Stimulated activated effector memory CD8-positive, alpha-beta T cell treated with anti-CD3 and anti-CD28 coated beads, Interleukin-12 subunit alpha, Interleukin-12 subunit beta, amount 100 ng/mL, for 72 hours (primary cell): ENCODE results near the gene COQ5.
A peak's percentile ranks its signal among the peaks of the same experiment; 100 is the strongest.
"Not testable (repeated sequence)": the region's sequence is repeated elsewhere in the genome, so short reads cannot be mapped to it uniquely, and the experiment has no call there.

Experiments
- ATAC-seq: fragments of 150-1000 bp; cut with Tn5 transposase; 2 replicates; pipeline ENCODE4 v1.10.0; 2021
- DNase-seq, 2 donors: peaks; one replicate each; pipeline ENCODE4 v3.0.0; 2021 to 2022; ENCODE audit warnings: low spot score in 2 of 2
- H3K27ac Mint-ChIP-seq: one replicate; pipeline ENCODE4 v1.8.0; 2022; ENCODE audit warnings: mild to moderate bottlenecking, mixed read lengths
- H3K36me3 Mint-ChIP-seq: one replicate; pipeline ENCODE4 v1.8.0; 2022; ENCODE audit warnings: mild to moderate bottlenecking, mixed read lengths
- H3K4me1 Mint-ChIP-seq: one replicate; pipeline ENCODE4 v1.8.0; 2022; ENCODE audit warnings: mixed read lengths
- H3K4me3 Mint-ChIP-seq: one replicate; pipeline ENCODE4 v1.8.0; 2022; ENCODE audit warnings: mild to moderate bottlenecking, mixed read lengths
- H3K9me3 Mint-ChIP-seq: one replicate; pipeline ENCODE4 v1.8.0; 2022; ENCODE audit warnings: mixed read lengths

Gene COQ5

GRCh38 chr12:120536064-120536791, 7.3 kb upstream of the COQ5 start:
- Mint-ChIP-seq H3K27ac (peak overlapping the region; percentile 98), H3K36me3 (peaks cover 45% of the 10 kb centered on the region), H3K4me1 (peaks cover 47% of the 10 kb centered on the region), H3K4me3 (peak overlapping the region; percentile 88), H3K9me3 (no peaks in the 10 kb centered on the region)
- ATAC-seq (no peak), DNase-seq (no peak)

- H3K4me1 Mint-ChIP-seq: peaks cover 40% of the 10 kb centered on the region
- no peaks in the 10 kb centered on the region for H3K9me3 Mint-ChIP-seq
Observed at GRCh38 chr12:120534703-120535655, 6.0 kb upstream of the COQ5 start.

GRCh38 chr12:120534203-120534702, 5.3 kb upstream of the COQ5 start, which contains the start of gene RNF10:
Gene RNF10, plus strand, starts transcription at chr12:120534356. Its CDS starts 456 bp downstream, at chr12:120534812.
- peak; percentile 85 for ATAC-seq
- no peaks in the 10 kb centered on the region for H3K9me3 Mint-ChIP-seq
- peaks cover 41% of the 10 kb centered on the region for H3K4me1 Mint-ChIP-seq
- H3K4me3 Mint-ChIP-seq: peak within 1 kb of the TSS; percentile 88
- peaks cover 45% of the 10 kb centered on the region for H3K36me3 Mint-ChIP-seq
- DNase-seq: peak; percentile 53 to 86
- H3K27ac Mint-ChIP-seq: peak within 1 kb of the TSS; percentile 98

More at GRCh38 chr12:120534703-120535655, 6.0 kb upstream of the COQ5 start:
- peak; percentile 71 for ATAC-seq
- DNase-seq: peak; percentile 41 to 75
- Mint-ChIP-seq H3K27ac (peak overlapping the region; percentile 98), H3K36me3 (peaks cover 45% of the 10 kb centered on the region), H3K4me3 (peak overlapping the region; percentile 88)

- Mint-ChIP-seq H3K36me3 (peaks cover 44% of the 10 kb centered on the region), H3K27ac (no peak overlapping the region), H3K4me3 (no peak overlapping the region), H3K4me1 (peaks cover 32% of the 10 kb centered on the region), H3K9me3 (no peaks in the 10 kb centered on the region)
- ATAC-seq (no peak), DNase-seq (no peak)
Observed at GRCh38 chr12:120532701-120533238, 3.8 kb upstream of the COQ5 start.

GRCh38 chr12:120530418-120530761, 1.4 kb upstream of the COQ5 start:
- DNase-seq, ATAC-seq, H3K9me3 Mint-ChIP-seq, H3K27ac Mint-ChIP-seq: not testable (repeated sequence)
- Mint-ChIP-seq H3K4me1 (peaks cover 18% of the 10 kb centered on the region), H3K4me3 (peak overlapping the region; percentile 100), H3K36me3 (peaks cover 25% of the 10 kb centered on the region)

- Mint-ChIP-seq H3K4me1 (peaks cover 18% of the 10 kb centered on the region), H3K9me3 (no peaks in the 10 kb centered on the region), H3K4me3 (peak overlapping the region; percentile 100), H3K27ac (peak overlapping the region; percentile 100), H3K36me3 (peaks cover 21% of the 10 kb centered on the region)
- ATAC-seq: no peak
- DNase-seq: no peak
Observed at GRCh38 chr12:120529641-120530417, 871 bp upstream of the COQ5 start.

GRCh38 chr12:120522568-120522967, 6.4 kb downstream of the COQ5 start:
- peaks cover 40% of the 10 kb centered on the region for H3K36me3 Mint-ChIP-seq
- ATAC-seq: no peak
- no peak overlapping the region for H3K4me3 Mint-ChIP-seq
- no peaks in the 10 kb centered on the region for H3K9me3 Mint-ChIP-seq
- no peak overlapping the region for H3K27ac Mint-ChIP-seq
- H3K4me1 Mint-ChIP-seq: peaks cover 6% of the 10 kb centered on the region
- no peak for DNase-seq

GRCh38 chr12:120519324-120519723, 9.6 kb downstream of the COQ5 start:
- H3K9me3 Mint-ChIP-seq, ATAC-seq, H3K4me1 Mint-ChIP-seq, H3K4me3 Mint-ChIP-seq, DNase-seq, H3K27ac Mint-ChIP-seq: not testable (repeated sequence)
- peaks cover 58% of the 10 kb centered on the region for H3K36me3 Mint-ChIP-seq

- Mint-ChIP-seq H3K4me1 (no peaks in the 10 kb centered on the region), H3K27ac (no peak overlapping the region), H3K36me3 (peaks cover 59% of the 10 kb centered on the region), H3K9me3 (no peaks in the 10 kb centered on the region), H3K4me3 (no peak overlapping the region)
- ATAC-seq: no peak
- no peak for DNase-seq
Observed at GRCh38 chr12:120515496-120515895, 13.5 kb downstream of the COQ5 start.

- no peaks in the 10 kb centered on the region for H3K9me3 Mint-ChIP-seq
- H3K36me3 Mint-ChIP-seq: peaks cover 57% of the 10 kb centered on the region
- no peaks in the 10 kb centered on the region for H3K4me1 Mint-ChIP-seq
- H3K4me3 Mint-ChIP-seq: no peak overlapping the region
- ATAC-seq (no peak), DNase-seq (no peak)
- H3K27ac Mint-ChIP-seq: no peak overlapping the region
Observed at GRCh38 chr12:120514002-120514401, 15.0 kb downstream of the COQ5 start.

- ATAC-seq (no peak), DNase-seq (no peak)
- no peak overlapping the region for H3K4me3 Mint-ChIP-seq
- peaks cover 77% of the 10 kb centered on the region for H3K36me3 Mint-ChIP-seq
- H3K27ac Mint-ChIP-seq: no peak overlapping the region
- H3K9me3 Mint-ChIP-seq: no peaks in the 10 kb centered on the region
- H3K4me1 Mint-ChIP-seq: no peaks in the 10 kb centered on the region
Observed at GRCh38 chr12:120508537-120508936, 20.4 kb downstream of the COQ5 start.

- Mint-ChIP-seq H3K4me3 (no peak overlapping the region), H3K9me3 (no peaks in the 10 kb centered on the region), H3K4me1 (peaks cover 6% of the 10 kb centered on the region), H3K27ac (no peak overlapping the region), H3K36me3 (peaks cover 97% of the 10 kb centered on the region)
- ATAC-seq (no peak), DNase-seq (no peak)
Observed at GRCh38 chr12:120504587-120504986, 24.4 kb downstream of the COQ5 start.

GRCh38 chr12:120500581-120500980, 28.4 kb downstream of the COQ5 start:
- H3K27ac Mint-ChIP-seq: peak overlapping the region; percentile 65
- H3K9me3 Mint-ChIP-seq: no peaks in the 10 kb centered on the region
- peaks cover 32% of the 10 kb centered on the region for H3K4me1 Mint-ChIP-seq
- DNase-seq (no peak), ATAC-seq (no peak)
- no peak overlapping the region for H3K4me3 Mint-ChIP-seq
- peaks cover 100% of the 10 kb centered on the region for H3K36me3 Mint-ChIP-seq

GRCh38 chr12:120498870-120499515, 30.0 kb downstream of the COQ5 start:
- DNase-seq (no peak), ATAC-seq (no peak)
- no peak overlapping the region for H3K4me3 Mint-ChIP-seq
- H3K9me3 Mint-ChIP-seq: no peaks in the 10 kb centered on the region
- peaks cover 41% of the 10 kb centered on the region for H3K4me1 Mint-ChIP-seq
- H3K36me3 Mint-ChIP-seq: peaks cover 86% of the 10 kb centered on the region
- peak overlapping the region; percentile 84 for H3K27ac Mint-ChIP-seq
